Peyer's patch (tissue), 4 donors: ENCODE measurements around the gene MME. TPM values are rescaled to one million over a fixed set of nuclear protein-coding genes. Genes with fewer than 3 reads are reported as not detected.

Experiments
- DNase-seq, 3 donors: peaks; one replicate each; pipeline ENCODE4 v3.0.0-alpha.2; 2017 to 2019
- H3K27ac ChIP-seq, 4 donors: fragments of 200-600 bp; sonication (generic); one replicate each; pipeline ENCODE4 v1.5.1; 2016 to 2019
- H3K27me3 ChIP-seq, 2 donors: fragments of 200-600 bp; sonication (generic); one replicate each; pipeline ENCODE4 v1.5.1; 2019
- H3K36me3 ChIP-seq, 3 donors: fragments of 200-600 bp; sonication (generic); one replicate each; pipeline ENCODE4 v1.5.1; 2016 to 2019
- H3K4me1 ChIP-seq, 4 donors: fragments of 200-600 bp; sonication (generic); one replicate each; pipeline ENCODE4 v1.5.1; 2016 to 2019
- H3K4me3 ChIP-seq, 4 donors: fragments of 200-600 bp; sonication (generic); 1 replicate in 3 of 4; 2 replicates in 1 of 4; pipeline ENCODE4 v1.5.1; 2016 to 2019; ENCODE audit warnings: mild to moderate bottlenecking in 1 of 4
- H3K9me3 ChIP-seq, 4 donors: fragments of 200-600 bp; sonication (generic); one replicate each; pipeline ENCODE4 v1.5.1; 2016 to 2019; ENCODE audit warnings: mild to moderate bottlenecking in 1 of 4
- CTCF ChIP-seq, 6 experiments: fragments of 450-650 bp in 4 of 6; fragments of 200-600 bp in 2 of 6; sonication (generic) in 1 of 6; IDR thresholded peaks; one replicate each; pipeline ENCODE4 v1.5.1; 2017 to 2019; ENCODE audit warnings: antibody characterized with exemption in 6 of 6, mild to moderate bottlenecking in 3 of 6, moderate library complexity in 1 of 6
- POLR2A ChIP-seq, 2 donors: fragments of 450-650 bp; IDR thresholded peaks; one replicate each; pipeline ENCODE4 v1.5.1; 2017; ENCODE audit warnings: antibody characterized with exemption in 2 of 2, mild to moderate bottlenecking in 2 of 2, moderate library complexity in 2 of 2
- total RNA-seq, 4 donors: library from RNA; depleted of rRNA; stranded (reverse); fragments of >200 nt; gene quantifications; one replicate each; pipeline ENCODE4 v1.1.0, GENCODE V29; 2016

The MME gene
- total RNA-seq, 4 donors from 2014 or later = 19.0 to 1,011 (median 511) TPM

- H3K4me3 ChIP-seq = no peak overlapping the region
- no peaks in the 10 kb centered on the region for H3K27me3 ChIP-seq
- no peaks in the 10 kb centered on the region for H3K9me3 ChIP-seq
- TF ChIP-seq POLR2A (IDR thresholded peaks at IDR 0.05) = no peak
- TF ChIP-seq CTCF (IDR thresholded peaks at IDR 0.05) = no peak
- DNase-seq = no peak
- H3K36me3 ChIP-seq = peaks cover 0 to 3% (median 0%) of the 10 kb centered on the region in 3 donors
- no peaks in the 10 kb centered on the region for H3K4me1 ChIP-seq
- H3K27ac ChIP-seq = no peak overlapping the region
Measured at GRCh38 chr3:155179966-155180757, 100.0 kb downstream of the MME start.

GRCh38 chr3:155182467-155182866, 102.3 kb downstream of the MME start:
- no peaks in the 10 kb centered on the region for H3K9me3 ChIP-seq
- H3K36me3 ChIP-seq = no peaks in the 10 kb centered on the region
- H3K4me3 ChIP-seq = no peak overlapping the region
- TF ChIP-seq CTCF (IDR thresholded peaks at IDR 0.05) = no peak
- no peak for TF ChIP-seq POLR2A (IDR thresholded peaks at IDR 0.05)
- H3K27me3 ChIP-seq = no peaks in the 10 kb centered on the region
- no peak for DNase-seq
- H3K4me1 ChIP-seq = no peaks in the 10 kb centered on the region
- H3K27ac ChIP-seq = no peak overlapping the region

GRCh38 chr3:155184011-155184410, 103.9 kb downstream of the MME start:
- Histone ChIP-seq H3K4me1 (no peaks in the 10 kb centered on the region), H3K27me3 (no peaks in the 10 kb centered on the region), H3K9me3 (no peaks in the 10 kb centered on the region), H3K4me3 (no peak overlapping the region), H3K36me3 (no peaks in the 10 kb centered on the region), H3K27ac (no peak overlapping the region)
- no peak for DNase-seq
- TF ChIP-seq CTCF (IDR thresholded peaks at IDR 0.05) (no peak), POLR2A (IDR thresholded peaks at IDR 0.05) (no peak)

GRCh38 chr3:155185631-155186071, 105.5 kb downstream of the MME start:
- no peak for DNase-seq
- no peak overlapping the region for H3K27ac ChIP-seq

GRCh38 chr3:155188031-155188430, 107.9 kb downstream of the MME start:
- Histone ChIP-seq H3K27ac (no peak overlapping the region), H3K4me3 (no peak overlapping the region), H3K4me1 (no peaks in the 10 kb centered on the region), H3K9me3 (no peaks in the 10 kb centered on the region), H3K36me3 (no peaks in the 10 kb centered on the region), H3K27me3 (no peaks in the 10 kb centered on the region)
- no peak for DNase-seq
- TF ChIP-seq CTCF (IDR thresholded peaks at IDR 0.05) (no peak), POLR2A (IDR thresholded peaks at IDR 0.05) (no peak)

More at GRCh38 chr3:155185631-155186071, 105.5 kb downstream of the MME start:
- no peak overlapping the region for H3K4me3 ChIP-seq
- no peaks in the 10 kb centered on the region for H3K9me3 ChIP-seq
- no peaks in the 10 kb centered on the region for H3K4me1 ChIP-seq
- no peaks in the 10 kb centered on the region for H3K36me3 ChIP-seq
- no peaks in the 10 kb centered on the region for H3K27me3 ChIP-seq
- TF ChIP-seq CTCF (IDR thresholded peaks at IDR 0.05) (no peak), POLR2A (IDR thresholded peaks at IDR 0.05) (no peak)
